Measurements from ENCODE around the gene COL15A1.

DNA sequence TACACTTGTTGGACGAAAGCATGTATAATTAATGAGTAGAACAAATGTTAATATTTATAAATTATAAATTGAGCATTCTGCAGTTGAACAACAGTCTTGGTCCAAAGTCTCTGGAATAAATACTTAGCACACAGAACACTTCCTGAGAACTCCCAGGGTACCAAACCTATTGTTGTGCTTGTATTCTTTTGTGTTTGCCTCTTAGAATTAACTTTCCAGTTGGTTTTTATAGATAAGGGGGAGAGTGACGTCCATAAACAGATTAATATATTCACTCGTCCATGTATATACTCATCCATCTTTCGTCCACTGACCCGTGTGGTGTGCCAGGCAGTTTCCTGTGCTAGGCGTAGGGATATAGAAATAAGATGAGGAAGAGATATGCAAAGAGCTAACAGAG is 98.9 kb downstream of the COL15A1 start:
- TF ChIP-seq, protein P1, sequence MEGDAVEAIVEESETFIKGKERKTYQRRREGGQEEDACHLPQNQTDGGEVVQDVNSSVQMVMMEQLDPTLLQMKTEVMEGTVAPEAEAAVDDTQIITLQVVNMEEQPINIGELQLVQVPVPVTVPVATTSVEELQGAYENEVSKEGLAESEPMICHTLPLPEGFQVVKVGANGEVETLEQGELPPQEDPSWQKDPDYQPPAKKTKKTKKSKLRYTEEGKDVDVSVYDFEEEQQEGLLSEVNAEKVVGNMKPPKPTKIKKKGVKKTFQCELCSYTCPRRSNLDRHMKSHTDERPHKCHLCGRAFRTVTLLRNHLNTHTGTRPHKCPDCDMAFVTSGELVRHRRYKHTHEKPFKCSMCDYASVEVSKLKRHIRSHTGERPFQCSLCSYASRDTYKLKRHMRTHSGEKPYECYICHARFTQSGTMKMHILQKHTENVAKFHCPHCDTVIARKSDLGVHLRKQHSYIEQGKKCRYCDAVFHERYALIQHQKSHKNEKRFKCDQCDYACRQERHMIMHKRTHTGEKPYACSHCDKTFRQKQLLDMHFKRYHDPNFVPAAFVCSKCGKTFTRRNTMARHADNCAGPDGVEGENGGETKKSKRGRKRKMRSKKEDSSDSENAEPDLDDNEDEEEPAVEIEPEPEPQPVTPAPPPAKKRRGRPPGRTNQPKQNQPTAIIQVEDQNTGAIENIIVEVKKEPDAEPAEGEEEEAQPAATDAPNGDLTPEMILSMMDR (IDR thresholded peaks at IDR 0.05 in 4 of 5, conservative IDR thresholded peaks at IDR 0.05 in 1 of 5): no peak
- no peak for TF ChIP-seq POLR2A (IDR thresholded peaks at IDR 0.05)

Measured in gastrocnemius medialis (tissue), 4 donors.